H9 (cell line): ENCODE results near the gene TLL2. TPM values are rescaled to one million over a fixed set of nuclear protein-coding genes. Genes with fewer than 3 reads are reported as not detected.

Experiments
- DNase-seq: peaks from one replicate; pipeline ENCODE4 v3.0.0-alpha.2; 2017
- H2AFZ ChIP-seq: one replicate; pipeline ENCODE4 v1.6.1; 2013; ENCODE audit warnings: mild to moderate bottlenecking, low read length, control low read depth, moderate library complexity
- H2AK5ac ChIP-seq: 2 replicates; pipeline ENCODE4 v1.6.1; 2013; ENCODE audit warnings: low read length, control low read depth, mixed read lengths; ENCODE audit not compliant: insufficient read length
- H2BK120ac ChIP-seq: one replicate; pipeline ENCODE4 v1.6.1; 2013; ENCODE audit warnings: low read depth, mild to moderate bottlenecking, low read length, control low read depth, inconsistent platforms; ENCODE audit not compliant: poor library complexity, severe bottlenecking
- H2BK12ac ChIP-seq: 2 replicates; pipeline ENCODE4 v1.6.1; 2013; ENCODE audit warnings: low read length, control low read depth, mixed read lengths, low read depth; ENCODE audit not compliant: insufficient read length
- H2BK15ac ChIP-seq: 2 replicates; pipeline ENCODE4 v1.6.1; 2013; ENCODE audit warnings: low read depth, low read length, control low read depth
- H2BK20ac ChIP-seq: one replicate; pipeline ENCODE4 v1.6.1; 2013; ENCODE audit warnings: low read depth, mild to moderate bottlenecking, low read length, control low read depth, inconsistent platforms; ENCODE audit not compliant: poor library complexity, severe bottlenecking
- H2BK5ac ChIP-seq: 2 replicates; pipeline ENCODE4 v1.6.1; 2013; ENCODE audit warnings: low read length, control low read depth, mixed read lengths; ENCODE audit not compliant: insufficient read length
- H3K14ac ChIP-seq: 2 replicates; pipeline ENCODE4 v1.6.1; 2013; ENCODE audit warnings: low read length, control low read depth; ENCODE audit not compliant: insufficient read depth
- H3K18ac ChIP-seq: 2 replicates; pipeline ENCODE4 v1.6.1; 2013; ENCODE audit warnings: low read depth, mild to moderate bottlenecking, mixed read lengths, low read length, control low read depth; ENCODE audit not compliant: insufficient read length
- H3K23ac ChIP-seq: 2 replicates; pipeline ENCODE4 v1.6.1; 2013; ENCODE audit warnings: low read length, control low read depth, mixed read lengths, low read depth; ENCODE audit not compliant: insufficient read length
- H3K23me2 ChIP-seq: 2 replicates; pipeline ENCODE4 v1.6.1; 2013; ENCODE audit warnings: low read depth, mild to moderate bottlenecking, mixed read lengths, low read length, control low read depth; ENCODE audit not compliant: insufficient read length, poor library complexity, severe bottlenecking
- H3K27ac ChIP-seq: 2 replicates; pipeline ENCODE4 v1.5.1; 2013; ENCODE audit warnings: low read length, control low read depth, mixed read lengths, low read depth; ENCODE audit not compliant: insufficient read length
- H3K27me3 ChIP-seq: 2 replicates; pipeline ENCODE4 v1.6.1; 2013; ENCODE audit warnings: low read length, control low read depth, inconsistent platforms; ENCODE audit not compliant: insufficient read depth
- H3K4ac ChIP-seq: 2 replicates; pipeline ENCODE4 v1.6.1; 2013; ENCODE audit warnings: low read depth, mild to moderate bottlenecking, control low read depth, inconsistent platforms, low read length, moderate library complexity
- H3K4me1 ChIP-seq: 2 replicates; pipeline ENCODE4 v1.6.1; 2013; ENCODE audit warnings: low read length, control low read depth, inconsistent platforms; ENCODE audit not compliant: insufficient read depth
- H3K4me2 ChIP-seq: 2 replicates; pipeline ENCODE4 v1.6.1; 2013; ENCODE audit warnings: low read length, control low read depth, mixed read lengths; ENCODE audit not compliant: insufficient read length, insufficient read depth
- H3K56ac ChIP-seq: 2 replicates; pipeline ENCODE4 v1.6.1; 2013; ENCODE audit warnings: low read depth, mild to moderate bottlenecking, mixed read lengths, low read length, control low read depth; ENCODE audit not compliant: insufficient read length
- H3K79me1 ChIP-seq: 2 replicates; pipeline ENCODE4 v1.6.1; 2013; ENCODE audit warnings: low read depth, mild to moderate bottlenecking, moderate library complexity, low read length, control low read depth, inconsistent platforms; ENCODE audit not compliant: insufficient read depth, poor library complexity, severe bottlenecking
- H3K79me2 ChIP-seq: 2 replicates; pipeline ENCODE4 v1.6.1; 2013; ENCODE audit warnings: low read length, control low read depth, inconsistent platforms; ENCODE audit not compliant: insufficient read depth
- H3K9ac ChIP-seq: 2 replicates; pipeline ENCODE4 v1.6.1; 2013; ENCODE audit warnings: low read length, control low read depth, mixed read lengths; ENCODE audit not compliant: insufficient read length; ENCODE audit errors: extremely low read depth
- H3K9me3 ChIP-seq: one replicate; pipeline ENCODE4 v1.6.1; 2013; ENCODE audit warnings: low read depth, low read length, inconsistent platforms; ENCODE audit not compliant: control insufficient read depth
- H3T11ph ChIP-seq: one replicate; pipeline ENCODE4 v1.6.1; 2013; ENCODE audit warnings: mild to moderate bottlenecking, low read length, control low read depth, inconsistent platforms
- H4K20me1 ChIP-seq: one replicate; pipeline ENCODE4 v1.6.1; 2013; ENCODE audit not compliant: control insufficient read depth, insufficient read length, insufficient read depth
- H4K5ac ChIP-seq: 2 replicates; pipeline ENCODE4 v1.6.1; 2013; ENCODE audit warnings: low read depth, mild to moderate bottlenecking, mixed read lengths, low read length, control low read depth; ENCODE audit not compliant: insufficient read length
- H4K8ac ChIP-seq: replicated peaks from 2 replicates; pipeline ENCODE4 v1.6.1; 2013; ENCODE audit warnings: low read length, control low read depth, mixed read lengths, low read depth; ENCODE audit not compliant: insufficient read length
- H4K91ac ChIP-seq: 2 replicates; pipeline ENCODE4 v1.6.1; 2013; ENCODE audit warnings: low read depth, mild to moderate bottlenecking, moderate library complexity, mixed read lengths, low read length, control low read depth; ENCODE audit not compliant: insufficient read length
- H3K27ac Mint-ChIP-seq, 3 experiments: 2 replicates in 2 of 3; 3 replicates in 1 of 3; pipeline ENCODE4 v1.8.0; 2020 to 2021; ENCODE audit warnings: mixed read lengths in 3 of 3, mild to moderate bottlenecking in 1 of 3, moderate library complexity in 1 of 3
- H3K27me3 Mint-ChIP-seq: 2 replicates; pipeline ENCODE4 v1.8.0; 2021; ENCODE audit warnings: low read depth, mild to moderate bottlenecking, moderate library complexity, mixed read lengths
- H3K36me3 Mint-ChIP-seq, 3 experiments: 2 replicates in 2 of 3; 3 replicates in 1 of 3; pipeline ENCODE4 v1.8.0; 2020 to 2021; ENCODE audit warnings: low read depth in 3 of 3, mixed read lengths in 3 of 3; ENCODE audit not compliant: insufficient read depth in 1 of 3
- H3K4me1 Mint-ChIP-seq, 2 experiments: 2 replicates each; pipeline ENCODE4 v1.8.0; 2020; ENCODE audit warnings: mixed read lengths in 2 of 2
- H3K4me3 Mint-ChIP-seq, 2 experiments: 2 replicates in 1 of 2; 3 replicates in 1 of 2; pipeline ENCODE4 v1.8.0; 2020 to 2021; ENCODE audit warnings: mild to moderate bottlenecking in 2 of 2, mixed read lengths in 2 of 2, moderate library complexity in 1 of 2
- H3K9me3 Mint-ChIP-seq, 2 experiments: 2 replicates in 1 of 2; 3 replicates in 1 of 2; pipeline ENCODE4 v1.8.0; 2020; ENCODE audit warnings: mild to moderate bottlenecking in 2 of 2, mixed read lengths in 2 of 2, moderate library complexity in 1 of 2
- WGBS: extraction: QIAGEN DNeasy Blood & Tissue Kit; methylation state at CpG from one replicate; pipeline ENCODE4 v1.1.7; 2013; ENCODE audit warnings: missing lambda C conversion rate, low lambda C conversion rate, mixed read lengths; ENCODE audit not compliant: insufficient read length; ENCODE audit errors: extremely low coverage; 5-methylcytosine and 5-hydroxymethylcytosine counted together
- total RNA-seq: library from RNA; stranded (reverse); gene quantifications from 2 replicates; pipeline ENCODE4 v1.2.1, GENCODE V29; 2021
- TF ChIP-seq, protein P1 (sequence below): fragments of 200-600 bp; sonication (generic); conservative IDR thresholded peaks from 3 replicates; pipeline ENCODE4 v1.8.0; 2021; ENCODE audit warnings: antibody characterized with exemption, mild to moderate bottlenecking

The TLL2 gene
- total RNA-seq, 1 experiment from 2014 or later: 1.4 TPM

- H3K9me3 Mint-ChIP-seq: peaks cover 9 to 11% of the 10 kb centered on the region in 2 experiments
- Histone ChIP-seq H4K20me1 (no peaks in the 10 kb centered on the region), H3K9me3 (no peaks in the 10 kb centered on the region), H3K23me2 (no peaks in the 10 kb centered on the region), H3K9ac (no peak overlapping the region), H2AFZ (no peak overlapping the region), H3K56ac (no peak overlapping the region), H3T11ph (no peak overlapping the region), H2BK15ac (no peak overlapping the region), H2BK120ac (no peak overlapping the region), H3K79me1 (no peaks in the 10 kb centered on the region), H3K18ac (no peak overlapping the region), H4K91ac (no peak overlapping the region), H3K4ac (no peak overlapping the region), H2BK5ac (no peak overlapping the region), H2BK20ac (no peak overlapping the region), H3K27me3 (no peaks in the 10 kb centered on the region), H3K23ac (no peak overlapping the region), H2AK5ac (no peak overlapping the region), H3K4me1 (peaks cover 12% of the 10 kb centered on the region), H3K4me2 (no peak overlapping the region), H3K14ac (no peak overlapping the region), H4K5ac (no peak overlapping the region), H3K27ac (no peak overlapping the region), H4K8ac (no peak overlapping the region), H2BK12ac (no peak overlapping the region), H3K79me2 (no peaks in the 10 kb centered on the region)
- TF ChIP-seq, protein P1, sequence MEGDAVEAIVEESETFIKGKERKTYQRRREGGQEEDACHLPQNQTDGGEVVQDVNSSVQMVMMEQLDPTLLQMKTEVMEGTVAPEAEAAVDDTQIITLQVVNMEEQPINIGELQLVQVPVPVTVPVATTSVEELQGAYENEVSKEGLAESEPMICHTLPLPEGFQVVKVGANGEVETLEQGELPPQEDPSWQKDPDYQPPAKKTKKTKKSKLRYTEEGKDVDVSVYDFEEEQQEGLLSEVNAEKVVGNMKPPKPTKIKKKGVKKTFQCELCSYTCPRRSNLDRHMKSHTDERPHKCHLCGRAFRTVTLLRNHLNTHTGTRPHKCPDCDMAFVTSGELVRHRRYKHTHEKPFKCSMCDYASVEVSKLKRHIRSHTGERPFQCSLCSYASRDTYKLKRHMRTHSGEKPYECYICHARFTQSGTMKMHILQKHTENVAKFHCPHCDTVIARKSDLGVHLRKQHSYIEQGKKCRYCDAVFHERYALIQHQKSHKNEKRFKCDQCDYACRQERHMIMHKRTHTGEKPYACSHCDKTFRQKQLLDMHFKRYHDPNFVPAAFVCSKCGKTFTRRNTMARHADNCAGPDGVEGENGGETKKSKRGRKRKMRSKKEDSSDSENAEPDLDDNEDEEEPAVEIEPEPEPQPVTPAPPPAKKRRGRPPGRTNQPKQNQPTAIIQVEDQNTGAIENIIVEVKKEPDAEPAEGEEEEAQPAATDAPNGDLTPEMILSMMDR: no peak
- no peak for DNase-seq
- H3K4me3 Mint-ChIP-seq: no peak overlapping the region; a peak in 1 of 5 replicates
- H3K27me3 Mint-ChIP-seq: no peaks in the 10 kb centered on the region
- WGBS: no CpG with 5 or more reads among the region's 10 CpGs
- H3K4me1 Mint-ChIP-seq: peaks cover 22 to 24% of the 10 kb centered on the region in 2 experiments
- peak overlapping the region in 1 of 3 experiments; percentile 46; a peak in 1 of 7 replicates for H3K27ac Mint-ChIP-seq
- H3K36me3 Mint-ChIP-seq: peaks cover 4 to 13% (median 9%) of the 10 kb centered on the region in 3 experiments
Measured at GRCh38 chr10:96440361-96441292, 73.1 kb downstream of the TLL2 start.
